Skeletal muscle cell (primary cell): ENCODE data around the gene LRBA.

Experiments
- DNase-seq: peaks from one replicate; pipeline ENCODE4 v3.0.0-alpha.2; 2010; ENCODE audit warnings: low read depth
- H3K4me3 ChIP-seq: 2 replicates; pipeline ENCODE4 v1.5.1; 2011; ENCODE audit warnings: low read depth, mild to moderate bottlenecking, control low read depth, low read length, moderate library complexity

Gene LRBA

GRCh38 chr4:150501009-150501727 is 513.9 kb downstream of the LRBA start:
- DNase-seq = peak; percentile 90
- H3K4me3 ChIP-seq = no peak overlapping the region

GRCh38 chr4:150497612-150498011 is 517.5 kb downstream of the LRBA start:
- no peak for DNase-seq
- H3K4me3 ChIP-seq = no peak overlapping the region

- no peak overlapping the region for H3K4me3 ChIP-seq
- no peak for DNase-seq
These were observed 519.5 kb downstream of the LRBA start for GRCh38 chr4:150495550-150495949.

- no peak overlapping the region for H3K4me3 ChIP-seq
- DNase-seq = no peak
These were observed 521.2 kb downstream of the LRBA start for GRCh38 chr4:150493851-150494250.

GRCh38 chr4:150491132-150492049 is 523.7 kb downstream of the LRBA start:
- no peak for DNase-seq
- no peak overlapping the region for H3K4me3 ChIP-seq

GRCh38 chr4:150482581-150482980 is 532.5 kb downstream of the LRBA start:
- no peak for DNase-seq
- H3K4me3 ChIP-seq = no peak overlapping the region

- DNase-seq = no peak
- no peak overlapping the region for H3K4me3 ChIP-seq
These were observed 535.4 kb downstream of the LRBA start for GRCh38 chr4:150479657-150480056.

GRCh38 chr4:150477869-150478268 is 537.2 kb downstream of the LRBA start:
- H3K4me3 ChIP-seq = no peak overlapping the region
- DNase-seq = no peak

- no peak for DNase-seq
- H3K4me3 ChIP-seq = no peak overlapping the region
These were observed 538.3 kb downstream of the LRBA start for GRCh38 chr4:150476776-150477175.

- H3K4me3 ChIP-seq = no peak overlapping the region
- DNase-seq = no peak
These were observed 539.3 kb downstream of the LRBA start for GRCh38 chr4:150475763-150476162.

GRCh38 chr4:150464523-150464922 is 550.6 kb downstream of the LRBA start:
- no peak overlapping the region for H3K4me3 ChIP-seq
- DNase-seq = no peak

GRCh38 chr4:150462743-150463142 is 552.3 kb downstream of the LRBA start:
- DNase-seq = no peak
- no peak overlapping the region for H3K4me3 ChIP-seq

- H3K4me3 ChIP-seq = no peak overlapping the region
- DNase-seq = no peak
These were observed 553.1 kb downstream of the LRBA start for GRCh38 chr4:150461957-150462356.

GRCh38 chr4:150457802-150458201 is 557.3 kb downstream of the LRBA start:
- no peak overlapping the region for H3K4me3 ChIP-seq
- DNase-seq = no peak

- DNase-seq = no peak
- no peak overlapping the region for H3K4me3 ChIP-seq
These were observed 563.2 kb downstream of the LRBA start for GRCh38 chr4:150451883-150452282.

GRCh38 chr4:150447356-150447755 is 567.7 kb downstream of the LRBA start:
- no peak overlapping the region for H3K4me3 ChIP-seq
- DNase-seq = no peak

- no peak overlapping the region for H3K4me3 ChIP-seq
- no peak for DNase-seq
These were observed 575.6 kb downstream of the LRBA start for GRCh38 chr4:150439451-150439933.

GRCh38 chr4:150436598-150437370 is 578.3 kb downstream of the LRBA start:
- H3K4me3 ChIP-seq = no peak overlapping the region
- DNase-seq = no peak

- no peak for DNase-seq
- H3K4me3 ChIP-seq = no peak overlapping the region
These were observed 583.9 kb downstream of the LRBA start for GRCh38 chr4:150431221-150431620.

- no peak for DNase-seq
- H3K4me3 ChIP-seq = no peak overlapping the region
These were observed 589.9 kb downstream of the LRBA start for GRCh38 chr4:150425161-150425560.
